HEK293 (cell line): ENCODE data around the gene EBP.

Experiments used
- CTCF ChIA-PET: fragments of 350-600 bp; formaldehyde crosslinking; extraction: SDS; loops from one replicate; lab custom pipeline; 2021; ENCODE audit warnings: antibody characterized with exemption; lab: Yijun Ruan, JAX
- POLR2A ChIA-PET: fragments of 300-600 bp; formaldehyde crosslinking; extraction: SDS; loops from one replicate; lab custom pipeline; 2020; ENCODE audit warnings: antibody characterized with exemption, inconsistent platforms; lab: Yijun Ruan, JAX
- H3K27ac ChIP-seq: fragments of 200-500 bp; sonication (Bioruptor generic); 2 replicates; pipeline ENCODE4 v1.5.1; 2014; ENCODE audit warnings: low read depth, low read length, control low read depth, inconsistent platforms; ENCODE audit errors: extremely low read depth
- H3K36me3 ChIP-seq, 2 experiments: fragments of 200-500 bp in 1 of 2; sonication (Bioruptor generic) in 1 of 2; 1 replicate in 1 of 2; 2 replicates in 1 of 2; pipeline ENCODE4 v1.5.1; 2014 to 2017; ENCODE audit warnings: inconsistent platforms in 2 of 2, low read length in 2 of 2; ENCODE audit not compliant: control insufficient read depth in 2 of 2, insufficient read depth in 1 of 2
- H3K4me1 ChIP-seq: fragments of 200-500 bp; sonication (Bioruptor generic); 2 replicates; pipeline ENCODE4 v1.5.1; 2014; ENCODE audit warnings: mild to moderate bottlenecking, low read length, inconsistent platforms; ENCODE audit not compliant: control insufficient read depth, insufficient read depth
- H3K4me3 ChIP-seq: 2 replicates; pipeline ENCODE4 v1.5.1; 2011; ENCODE audit warnings: low read depth, mild to moderate bottlenecking, control low read depth, low read length, moderate library complexity
- H3K9me3 ChIP-seq: fragments of 200-500 bp; sonication (Bioruptor generic); 2 replicates; pipeline ENCODE4 v1.5.1; 2014; ENCODE audit warnings: low read depth, low read length, inconsistent platforms; ENCODE audit not compliant: control insufficient read depth, insufficient read depth
- CTCF ChIP-seq: fragments of 450-650 bp; formaldehyde crosslinking; IDR thresholded peaks from 2 replicates; pipeline ENCODE4 v1.5.1; 2016; ENCODE audit warnings: missing biosample characterization, missing genetic modification characterization
- GLI2 ChIP-seq: fragments of 450-650 bp; formaldehyde crosslinking; IDR thresholded peaks from 2 replicates; pipeline ENCODE4; 2017; ENCODE audit warnings: missing biosample characterization, missing genetic modification characterization, low read depth, borderline replicate concordance
- PATZ1 ChIP-seq: fragments of 450-650 bp; formaldehyde crosslinking; IDR thresholded peaks from 2 replicates; pipeline ENCODE4 v1.5.1; 2016; ENCODE audit warnings: missing biosample characterization, missing genetic modification characterization
- WT1 ChIP-seq: fragments of 450-650 bp; formaldehyde crosslinking; IDR thresholded peaks from 2 replicates; pipeline ENCODE4 v1.5.1; 2016; ENCODE audit warnings: missing biosample characterization, missing genetic modification characterization
- ZFP41 ChIP-seq: fragments of 450-650 bp; formaldehyde crosslinking; IDR thresholded peaks from 2 replicates; pipeline ENCODE4 v1.5.1; 2016; ENCODE audit warnings: missing biosample characterization, missing genetic modification characterization, borderline replicate concordance
- ZNF324 ChIP-seq: fragments of 450-650 bp; formaldehyde crosslinking; IDR thresholded peaks from 2 replicates; pipeline ENCODE4 v1.5.1; 2016; ENCODE audit warnings: missing biosample characterization, missing genetic modification characterization
- ZNF510 ChIP-seq: fragments of 450-650 bp; formaldehyde crosslinking; IDR thresholded peaks from 2 replicates; pipeline ENCODE4 v1.5.1; 2018; ENCODE audit warnings: mild to moderate bottlenecking, missing genetic modification characterization, missing biosample characterization; ENCODE audit not compliant: insufficient replicate concordance
- ZNF518A ChIP-seq: fragments of 450-650 bp; formaldehyde crosslinking; conservative IDR thresholded peaks from 2 replicates; pipeline ENCODE4 v1.5.1; 2016; ENCODE audit warnings: low read depth, missing biosample characterization, missing genetic modification characterization
- ZNF561 ChIP-seq: fragments of 450-650 bp; IDR thresholded peaks from 2 replicates; pipeline ENCODE4 v1.5.1; 2018; ENCODE audit warnings: missing biosample characterization, missing genetic modification characterization, borderline replicate concordance
- ZNF768 ChIP-seq: fragments of 450-650 bp; formaldehyde crosslinking; IDR thresholded peaks from 2 replicates; pipeline ENCODE4 v1.5.1; 2018; ENCODE audit warnings: missing biosample characterization, mild to moderate bottlenecking, missing genetic modification characterization
- ZNF830 ChIP-seq: fragments of 450-650 bp; IDR thresholded peaks from 2 replicates; pipeline ENCODE4 v1.5.0; 2018; ENCODE audit warnings: missing biosample characterization, missing genetic modification characterization, low read depth, mild to moderate bottlenecking, moderate library complexity
- TF ChIP-seq, protein P1 (sequence below): fragments of 450-650 bp; formaldehyde crosslinking; IDR thresholded peaks from 2 replicates; pipeline ENCODE4 v1.5.1; 2016; ENCODE audit warnings: missing biosample characterization, missing genetic modification characterization, low read depth

EBP gene

DNA sequence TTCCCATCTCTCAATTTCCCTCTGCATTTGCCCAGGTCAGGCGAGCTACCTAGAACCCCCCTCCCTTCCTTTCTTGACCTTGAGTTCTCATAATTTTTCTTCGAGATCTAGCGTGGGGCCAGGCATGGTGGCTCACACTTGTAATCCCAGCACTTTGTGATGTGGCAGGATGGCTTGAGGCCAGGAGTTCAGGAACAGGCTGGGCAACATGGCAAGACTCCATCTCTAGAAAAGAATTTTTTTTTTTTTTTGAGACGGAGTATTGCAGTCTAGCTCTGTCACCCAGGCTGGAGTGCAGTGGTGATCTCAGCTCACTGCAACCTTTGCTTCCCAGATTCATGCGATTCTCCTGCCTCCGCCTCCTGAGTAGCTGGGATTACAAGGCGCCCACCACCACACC, 17.3 kb upstream of the EBP start (continued):
- TF ChIP-seq, protein P1, sequence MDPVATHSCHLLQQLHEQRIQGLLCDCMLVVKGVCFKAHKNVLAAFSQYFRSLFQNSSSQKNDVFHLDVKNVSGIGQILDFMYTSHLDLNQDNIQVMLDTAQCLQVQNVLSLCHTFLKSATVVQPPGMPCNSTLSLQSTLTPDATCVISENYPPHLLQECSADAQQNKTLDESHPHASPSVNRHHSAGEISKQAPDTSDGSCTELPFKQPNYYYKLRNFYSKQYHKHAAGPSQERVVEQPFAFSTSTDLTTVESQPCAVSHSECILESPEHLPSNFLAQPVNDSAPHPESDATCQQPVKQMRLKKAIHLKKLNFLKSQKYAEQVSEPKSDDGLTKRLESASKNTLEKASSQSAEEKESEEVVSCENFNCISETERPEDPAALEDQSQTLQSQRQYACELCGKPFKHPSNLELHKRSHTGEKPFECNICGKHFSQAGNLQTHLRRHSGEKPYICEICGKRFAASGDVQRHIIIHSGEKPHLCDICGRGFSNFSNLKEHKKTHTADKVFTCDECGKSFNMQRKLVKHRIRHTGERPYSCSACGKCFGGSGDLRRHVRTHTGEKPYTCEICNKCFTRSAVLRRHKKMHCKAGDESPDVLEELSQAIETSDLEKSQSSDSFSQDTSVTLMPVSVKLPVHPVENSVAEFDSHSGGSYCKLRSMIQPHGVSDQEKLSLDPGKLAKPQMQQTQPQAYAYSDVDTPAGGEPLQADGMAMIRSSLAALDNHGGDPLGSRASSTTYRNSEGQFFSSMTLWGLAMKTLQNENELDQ (tag by site-specific recombination): no peak

DNA sequence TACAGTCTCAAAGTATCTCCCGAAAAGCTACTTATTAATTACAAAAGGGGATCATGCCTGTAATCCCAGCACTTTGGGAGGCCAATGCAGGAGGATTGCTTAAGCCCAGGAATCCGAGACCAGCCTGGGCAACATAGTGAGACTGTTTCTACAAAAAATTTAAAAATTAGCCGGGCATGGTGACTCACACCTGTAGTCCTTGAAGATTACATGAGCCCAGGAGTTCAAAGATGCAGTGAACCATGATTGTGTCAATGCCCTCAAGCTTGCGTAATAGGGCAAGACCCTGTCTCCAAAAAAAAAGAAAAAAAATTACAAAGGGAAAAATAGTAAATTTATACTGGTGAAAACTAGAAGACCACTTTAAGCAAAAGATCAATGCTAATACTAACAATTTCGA, 16.1 kb upstream of the EBP start:
- Histone ChIP-seq H3K36me3 (no peaks in the 10 kb centered on the region), H3K27ac (no peak overlapping the region), H3K9me3 (no peaks in the 10 kb centered on the region), H3K4me3 (no peak overlapping the region), H3K4me1 (no peaks in the 10 kb centered on the region)
- ChIA-PET CTCF (no interaction called here), POLR2A (no interaction called here)
- no peak for TF ChIP-seq ZNF768
- TF ChIP-seq ZNF518A (tag by site-specific recombination): no peak
- TF ChIP-seq CTCF (tag by site-specific recombination): no peak
- TF ChIP-seq ZFP41 (tag by site-specific recombination): no peak
- TF ChIP-seq PATZ1: no peak
- TF ChIP-seq WT1 (tag by site-specific recombination): no peak
- no peak for TF ChIP-seq ZNF324 (tag by site-specific recombination)
- TF ChIP-seq ZNF561 (tag by site-specific recombination): no peak
- TF ChIP-seq ZNF830 (tag by site-specific recombination): no peak
- TF ChIP-seq GLI2 (tag by site-specific recombination): no peak
- TF ChIP-seq ZNF510 (tag by site-specific recombination): no peak
